HG03108 (cell line): ENCODE data around the gene IQGAP2.
"Not testable (repeated sequence)": the region's sequence is repeated elsewhere in the genome, so short reads cannot be mapped to it uniquely, and the experiment has no call there.

Source experiments
- ATAC-seq: cut with Tn5 transposase; IDR thresholded peaks from one replicate; pipeline ENCODE4 v1.9.1; 2021; ENCODE audit warnings: moderate library complexity; ENCODE audit not compliant: unreplicated experiment

IQGAP2 gene

DNA sequence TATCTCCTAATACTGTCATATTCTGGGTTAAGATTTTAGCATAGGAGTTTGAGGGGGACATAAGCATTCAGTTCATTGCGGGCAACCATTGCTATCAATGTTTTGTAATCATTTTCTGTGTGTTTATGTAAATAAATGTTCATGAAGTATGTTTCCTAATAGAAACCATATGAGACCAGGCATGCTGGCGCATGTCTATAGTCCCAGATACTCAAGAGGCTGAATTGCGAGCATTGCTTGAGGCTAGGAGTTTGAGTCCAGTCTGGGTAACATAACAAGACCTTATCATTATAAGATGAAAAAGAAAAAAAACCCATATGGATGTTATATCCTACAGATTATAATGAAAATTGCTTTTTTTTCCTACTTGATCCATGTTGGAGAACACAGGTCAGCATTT, 129.0 kb downstream of the IQGAP2 start:
- no peak for ATAC-seq

DNA sequence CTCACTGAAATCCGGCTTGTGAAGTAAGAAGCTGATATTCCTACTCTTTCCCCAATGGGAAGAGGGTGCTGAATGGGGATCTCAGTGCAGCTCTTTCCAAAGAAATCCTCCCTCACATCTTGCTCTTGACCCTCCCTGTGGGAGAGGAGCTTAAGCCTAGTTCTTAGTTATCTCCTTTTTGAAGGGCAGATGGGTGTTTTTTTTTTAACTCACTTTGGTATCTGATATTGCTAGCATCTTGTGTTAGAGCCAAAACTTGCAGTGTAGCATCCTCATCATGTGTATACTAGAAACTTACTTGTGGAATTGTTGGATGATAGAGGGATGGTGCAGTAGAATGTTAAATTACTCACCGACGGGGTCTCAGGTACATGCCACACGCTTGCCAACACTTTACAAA, 129.9 kb downstream of the IQGAP2 start:
- no peak for ATAC-seq

DNA sequence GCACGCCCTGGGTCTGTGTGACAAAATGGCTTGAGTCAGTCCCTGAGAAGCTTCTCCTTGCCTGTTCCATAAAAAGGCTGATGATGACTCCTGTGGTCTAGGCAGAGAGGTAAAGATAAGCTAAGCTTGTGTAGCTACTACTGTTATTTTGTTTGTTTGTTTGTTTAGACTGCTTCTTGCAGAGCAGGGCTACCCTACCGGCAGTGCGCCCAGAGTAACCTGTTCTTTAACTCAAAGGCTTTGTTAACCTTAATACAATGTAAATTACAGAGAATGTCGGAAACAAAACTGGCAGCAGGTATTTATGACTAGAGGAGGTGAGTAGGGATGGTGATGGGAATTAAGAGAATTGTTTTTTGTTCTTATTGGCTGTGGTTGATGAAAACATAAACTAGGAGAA, 132.5 kb downstream of the IQGAP2 start:
- ATAC-seq = no peak

DNA sequence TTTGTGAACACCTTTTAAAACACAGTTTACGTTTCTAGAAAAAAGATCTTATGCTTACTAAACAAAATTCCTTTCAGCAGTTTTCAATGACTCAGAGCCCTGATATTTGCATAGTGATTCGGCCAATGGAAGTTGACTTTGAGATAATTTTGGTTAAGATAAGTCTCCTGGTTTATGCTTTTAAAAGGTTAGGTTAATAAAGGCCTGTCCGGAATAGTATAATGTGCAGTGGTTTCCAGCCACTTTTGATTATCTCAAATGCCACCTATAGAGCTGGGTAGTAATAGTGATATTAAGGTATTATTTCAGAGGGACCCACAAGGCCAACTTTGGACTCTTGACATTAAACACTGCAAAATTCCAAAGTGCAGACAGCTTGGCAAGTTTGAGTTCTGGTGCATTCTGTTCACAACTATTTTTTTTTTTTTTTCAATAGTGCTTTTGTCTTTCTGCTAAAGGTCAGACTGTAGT, 134.0 kb downstream of the IQGAP2 start:
- ATAC-seq = no peak

DNA sequence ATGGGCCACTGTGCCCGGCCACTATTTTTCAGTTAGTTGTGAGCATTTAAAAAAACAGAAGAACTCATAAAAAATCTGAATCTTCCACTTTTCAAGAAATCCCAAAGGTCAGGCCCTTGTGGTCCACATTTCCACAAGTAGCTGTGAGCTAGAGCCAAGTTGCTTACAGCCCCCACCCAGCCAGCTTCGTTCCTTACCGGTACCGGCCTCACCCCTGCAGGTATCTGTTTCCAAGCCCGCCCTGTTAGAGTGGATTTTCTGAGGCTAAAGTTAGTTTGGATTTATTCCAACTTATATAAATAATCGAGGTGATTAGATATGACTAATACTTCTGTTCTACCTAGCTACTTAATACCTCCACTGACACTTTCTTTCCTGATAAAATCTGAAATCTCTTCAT, 139.2 kb downstream of the IQGAP2 start:
- ATAC-seq = no peak

DNA sequence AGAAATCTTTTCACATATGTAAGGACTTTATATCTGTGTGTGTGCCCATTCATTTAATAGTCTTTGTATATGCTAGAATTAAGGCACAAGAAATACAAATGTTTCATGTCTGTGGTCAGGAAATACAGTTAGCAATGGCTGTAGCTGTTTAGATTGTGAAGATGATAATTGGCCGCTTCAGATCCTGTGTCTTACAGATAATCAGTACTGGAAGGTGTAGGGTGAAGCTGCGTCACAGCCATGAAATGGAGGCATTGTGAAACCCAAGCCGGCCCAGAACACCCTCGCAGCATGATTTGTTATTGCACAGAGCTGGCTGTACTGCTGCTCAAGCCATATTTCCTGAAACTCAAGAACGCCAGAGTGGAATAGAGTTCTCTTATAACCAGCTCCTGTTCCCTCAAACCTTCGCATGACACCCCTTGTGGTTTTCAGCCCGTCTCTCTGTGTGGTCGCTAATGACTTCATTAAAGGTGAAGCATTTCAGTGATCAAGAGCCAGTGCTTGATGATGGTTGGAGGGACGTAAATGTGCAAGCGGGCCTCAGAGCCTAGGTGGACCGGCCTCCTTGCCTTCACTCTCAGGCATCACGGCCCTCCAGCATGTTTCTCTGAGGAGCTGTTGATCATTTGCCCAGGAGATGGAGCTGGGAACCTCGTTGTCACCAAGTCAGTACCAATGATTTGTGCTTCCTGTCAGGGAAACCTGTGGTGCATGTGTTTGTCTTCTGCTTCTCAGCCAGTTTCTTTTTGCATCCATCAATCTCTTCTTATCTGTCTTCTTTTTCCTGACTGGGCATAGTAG, 140.0 kb downstream of the IQGAP2 start:
- no peak for ATAC-seq

DNA sequence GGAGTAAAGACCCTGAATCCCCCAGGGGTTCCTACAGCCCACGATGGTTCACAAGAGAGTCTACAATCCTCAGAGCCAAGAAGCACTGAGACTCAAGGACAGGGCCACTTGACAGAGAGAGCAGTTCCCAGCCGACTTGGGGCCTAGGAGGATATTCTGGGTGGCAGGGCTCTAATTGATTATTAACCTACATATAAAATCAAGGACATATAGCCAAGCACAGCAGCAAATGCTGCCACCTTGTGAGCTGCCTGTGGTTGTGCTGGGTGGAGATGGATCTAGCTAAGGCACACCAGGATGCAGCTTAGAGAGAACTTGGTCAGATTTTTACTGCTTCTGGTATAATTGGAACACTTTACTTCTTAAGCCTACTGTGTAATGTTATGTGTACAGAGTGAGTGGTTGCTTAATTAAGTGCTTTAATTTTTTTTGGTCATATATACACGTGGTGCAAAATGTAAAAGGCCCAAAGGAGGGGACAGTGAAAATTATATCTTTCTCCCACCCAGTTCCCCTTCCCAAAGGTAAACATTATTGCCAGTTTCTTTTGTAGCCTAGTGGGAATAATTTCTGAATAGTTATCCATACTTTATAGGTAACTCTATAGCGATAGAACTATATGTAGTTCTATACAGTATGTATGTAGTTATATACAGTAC, 141.3 kb downstream of the IQGAP2 start:
- peak; percentile 27 for ATAC-seq

DNA sequence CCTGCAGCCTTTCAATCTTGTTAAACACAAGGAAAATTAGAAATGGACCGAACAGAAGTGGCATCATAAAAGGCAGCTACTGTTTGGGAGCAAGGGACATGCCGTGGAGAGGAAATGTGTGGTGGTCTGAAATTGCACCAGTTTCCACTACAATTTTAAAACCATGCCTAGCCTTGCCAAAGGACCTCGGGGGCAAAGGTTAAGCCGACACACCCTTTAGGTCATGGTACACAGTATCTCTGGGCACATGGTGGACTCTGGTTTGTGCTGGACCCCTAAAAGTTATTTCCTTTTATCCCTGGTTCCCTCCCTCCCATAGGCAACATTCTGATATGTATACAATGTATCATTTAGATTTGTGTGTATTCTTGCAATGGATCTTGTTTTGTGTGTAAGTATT, 142.1 kb downstream of the IQGAP2 start:
- no peak for ATAC-seq

DNA sequence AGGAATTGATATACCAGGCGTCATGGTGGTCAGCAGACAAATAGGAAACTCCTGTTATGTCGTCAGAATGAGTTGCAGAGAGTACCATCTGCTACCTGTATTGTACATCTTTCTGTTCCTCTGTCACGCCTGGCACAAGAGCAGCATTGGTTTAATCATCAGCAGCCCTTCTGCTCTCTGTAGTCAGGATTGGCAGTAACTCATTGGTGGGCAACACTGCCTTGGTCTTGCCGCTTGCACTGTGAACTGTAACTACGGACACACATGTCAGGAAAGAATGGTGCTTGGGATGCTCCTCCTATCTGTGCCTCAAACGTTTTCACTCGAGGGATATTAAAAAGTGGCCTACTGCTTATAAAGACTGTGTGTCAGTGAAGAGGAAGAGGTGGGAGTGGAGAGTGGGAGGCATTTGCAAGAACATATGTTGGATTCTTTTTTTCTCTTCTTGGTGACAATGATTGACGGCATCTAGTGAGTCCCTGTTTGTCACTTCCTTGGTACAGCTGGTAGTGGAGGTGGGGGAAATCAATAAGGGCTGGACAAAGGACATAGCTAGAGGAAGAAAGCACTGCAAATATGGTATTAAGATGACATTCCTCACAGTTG, 143.5 kb downstream of the IQGAP2 start:
- no peak for ATAC-seq

DNA sequence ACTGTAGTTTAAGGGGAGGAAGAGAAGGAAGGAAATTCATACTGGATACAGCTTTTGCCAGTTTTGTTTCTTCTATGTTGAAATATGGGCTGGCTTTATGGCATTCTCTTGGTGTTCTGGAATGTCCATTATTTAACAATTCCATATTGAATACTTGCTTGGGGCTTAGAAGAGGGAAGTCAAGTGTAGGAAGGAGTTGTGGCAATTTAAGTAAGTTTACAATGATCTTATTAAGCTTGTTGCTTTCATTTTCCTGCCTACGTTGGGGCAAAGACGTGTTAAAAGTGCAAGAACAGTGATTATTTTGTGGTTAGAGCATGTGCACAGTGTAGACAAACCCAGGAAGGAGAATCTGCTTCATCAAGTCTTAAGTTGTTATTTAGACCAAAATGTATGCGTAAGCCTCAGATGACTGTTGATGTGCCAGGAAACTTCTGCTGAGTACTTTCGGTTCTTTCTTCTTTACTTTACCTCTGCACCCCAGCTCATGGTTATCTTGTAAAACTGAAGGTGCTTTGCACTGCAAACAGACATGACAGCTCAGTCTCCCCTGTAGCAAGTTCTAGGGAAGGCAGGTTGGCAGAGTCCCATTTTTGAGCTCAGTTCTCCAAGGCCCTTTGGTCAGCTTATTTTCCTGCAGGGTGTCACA, 144.3 kb downstream of the IQGAP2 start:
- ATAC-seq = peak; percentile 59

DNA sequence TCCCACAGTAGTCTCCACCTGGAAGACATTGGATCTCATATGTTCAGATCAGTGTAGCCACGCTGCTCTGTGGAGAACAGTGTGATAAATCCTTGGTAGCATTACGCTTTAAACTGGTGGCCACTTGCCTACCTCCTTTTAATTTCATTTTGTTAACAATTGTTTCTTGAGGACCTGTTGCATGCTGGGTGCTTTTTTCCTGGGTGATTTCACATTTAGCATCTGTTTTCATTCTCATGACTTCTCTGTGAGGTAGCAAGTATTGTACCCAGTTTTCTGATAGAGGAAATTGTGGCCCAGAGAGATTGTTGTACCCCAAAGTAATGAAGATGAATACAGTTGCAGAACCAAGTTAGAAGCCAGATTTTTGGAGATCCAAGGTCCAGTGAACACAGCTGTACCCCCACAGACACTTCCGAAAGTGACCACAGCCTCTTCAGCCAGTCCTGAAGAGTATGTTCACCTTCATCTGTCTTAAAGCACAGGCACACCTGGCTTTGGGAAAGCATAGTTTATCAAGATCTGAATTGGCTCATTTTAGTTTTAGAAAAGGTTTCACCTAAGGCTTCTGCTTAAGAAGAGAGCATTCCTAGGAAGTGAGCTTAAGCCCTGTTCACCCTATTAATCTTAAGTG, 144.9 kb downstream of the IQGAP2 start:
- ATAC-seq = peak; percentile 18

DNA sequence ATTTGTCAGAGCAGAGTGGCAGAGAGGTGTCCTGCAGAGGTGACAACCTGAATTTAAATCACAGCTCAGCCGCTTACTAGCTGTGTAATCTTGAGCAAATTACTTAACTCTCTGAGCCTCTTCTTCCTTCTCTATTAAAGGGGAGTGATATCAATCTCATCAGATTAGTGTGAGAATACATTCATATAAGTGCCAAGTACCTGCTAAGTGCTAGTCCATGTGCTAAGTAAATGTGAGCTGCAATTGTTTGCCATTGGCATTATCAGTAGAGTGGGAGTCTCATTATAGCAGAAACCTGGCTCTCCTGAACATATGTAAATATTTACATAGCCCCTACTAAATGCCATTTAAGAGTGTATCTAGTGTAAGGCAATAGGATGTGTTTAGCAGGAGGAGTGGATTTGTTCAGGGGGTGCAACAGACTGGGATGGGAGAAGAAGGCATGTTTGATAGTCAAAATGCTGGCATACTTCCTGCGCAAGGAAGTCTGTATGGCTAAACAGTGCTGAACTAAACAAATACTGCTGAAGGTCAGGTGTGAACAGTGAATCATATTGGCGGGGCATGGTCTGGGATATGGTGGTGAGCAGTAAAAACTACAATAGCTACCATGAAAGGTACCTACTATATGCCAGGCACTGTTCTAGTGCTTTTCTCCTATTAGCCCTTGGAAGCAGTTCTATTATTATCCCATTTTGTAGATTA, 145.6 kb downstream of the IQGAP2 start:
- ATAC-seq = no peak

DNA sequence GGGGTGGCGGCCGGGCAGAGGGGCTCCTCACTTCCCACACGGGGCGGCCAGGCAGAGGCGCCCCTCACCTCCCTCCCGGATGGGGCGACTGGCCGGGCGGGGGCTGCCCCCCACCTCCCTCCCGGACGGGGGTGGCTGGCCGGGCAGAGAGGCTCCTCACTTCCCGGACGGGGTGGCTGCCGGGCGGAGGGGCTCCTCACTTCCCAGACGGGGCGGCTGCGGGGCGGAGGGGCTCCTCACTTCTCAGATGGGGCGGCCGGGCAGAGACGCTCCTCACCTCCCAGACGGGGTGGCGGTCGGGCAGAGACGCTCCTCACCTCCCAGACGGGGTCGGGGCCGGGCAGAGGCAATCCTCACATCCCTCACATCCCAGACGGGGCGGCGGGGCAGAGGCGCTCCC, 147.8 kb downstream of the IQGAP2 start:
- not testable (repeated sequence) for ATAC-seq

DNA sequence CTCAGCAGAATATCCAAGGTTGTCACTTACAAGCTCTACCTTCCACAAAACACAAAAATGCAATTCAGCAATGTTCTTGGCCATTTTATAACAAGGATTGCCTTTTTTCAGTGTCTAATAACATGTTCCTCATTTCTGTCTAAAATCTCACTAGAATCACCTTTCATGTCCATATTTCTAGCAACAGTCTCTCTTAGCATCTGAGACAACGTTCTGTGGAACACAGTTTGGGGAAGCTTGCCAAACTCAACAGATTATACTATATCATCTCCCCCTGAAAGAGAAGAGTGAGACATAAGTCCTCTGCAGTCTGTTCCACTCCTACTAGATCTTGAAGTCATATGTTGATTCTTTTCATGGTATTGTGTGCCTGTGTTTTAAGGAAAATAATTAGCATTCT, 149.5 kb downstream of the IQGAP2 start:
- ATAC-seq = no peak

DNA sequence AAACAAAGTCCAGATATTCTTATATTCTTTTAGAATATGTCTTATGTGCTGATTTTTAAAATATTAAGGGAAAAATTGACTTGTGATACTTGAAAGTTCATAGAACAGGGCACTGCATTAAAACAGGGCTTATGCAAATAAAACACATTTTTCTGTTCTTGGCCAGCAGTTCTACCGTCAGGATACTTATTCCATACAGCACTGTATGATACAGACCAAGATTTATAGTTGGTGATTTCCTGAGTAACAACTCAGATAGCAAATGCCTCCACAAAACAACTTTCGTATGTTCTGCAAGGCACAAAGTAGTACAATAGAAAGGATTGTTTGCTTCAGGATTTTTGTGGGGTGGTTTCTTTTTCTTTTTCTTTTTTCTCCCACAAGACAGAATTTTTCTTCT, 150.2 kb downstream of the IQGAP2 start:
- no peak for ATAC-seq

DNA sequence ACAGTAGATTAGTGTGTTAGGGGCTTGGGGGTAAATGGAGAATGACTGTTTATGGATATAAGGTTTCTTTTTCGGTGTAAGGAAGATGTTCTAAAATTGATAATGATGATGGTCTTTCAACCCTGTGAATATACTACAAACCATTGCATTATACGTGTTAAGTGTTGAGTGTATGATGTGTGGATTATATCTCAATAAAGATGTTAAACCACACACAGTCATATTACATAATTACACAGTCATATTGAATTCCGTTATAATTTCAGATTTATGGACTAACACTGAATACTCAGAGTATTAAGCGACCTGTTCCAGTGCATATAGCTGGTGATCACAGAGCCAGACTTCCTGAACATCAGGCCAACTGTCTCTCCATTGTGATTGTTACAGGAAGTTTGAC, 152.0 kb downstream of the IQGAP2 start:
- no peak for ATAC-seq

DNA sequence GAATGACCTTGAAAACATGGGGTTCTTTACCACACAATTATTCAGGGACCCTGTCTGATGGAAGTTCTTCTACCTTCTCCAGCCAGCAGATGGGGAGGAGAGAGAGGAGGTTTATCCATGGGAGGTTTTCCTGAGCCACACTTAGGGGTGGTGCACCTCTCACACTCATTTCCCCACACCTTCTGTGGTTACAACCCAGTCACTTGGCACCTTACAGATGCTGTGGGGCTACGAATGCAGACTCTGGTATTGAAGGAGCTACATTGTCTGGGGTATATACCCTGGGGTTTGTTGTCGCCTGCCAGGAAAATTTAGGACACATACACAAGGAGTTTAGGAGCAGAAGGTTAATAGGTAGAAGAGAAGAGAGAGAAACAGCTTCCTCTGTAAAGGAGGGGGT, 152.6 kb downstream of the IQGAP2 start:
- no peak for ATAC-seq

DNA sequence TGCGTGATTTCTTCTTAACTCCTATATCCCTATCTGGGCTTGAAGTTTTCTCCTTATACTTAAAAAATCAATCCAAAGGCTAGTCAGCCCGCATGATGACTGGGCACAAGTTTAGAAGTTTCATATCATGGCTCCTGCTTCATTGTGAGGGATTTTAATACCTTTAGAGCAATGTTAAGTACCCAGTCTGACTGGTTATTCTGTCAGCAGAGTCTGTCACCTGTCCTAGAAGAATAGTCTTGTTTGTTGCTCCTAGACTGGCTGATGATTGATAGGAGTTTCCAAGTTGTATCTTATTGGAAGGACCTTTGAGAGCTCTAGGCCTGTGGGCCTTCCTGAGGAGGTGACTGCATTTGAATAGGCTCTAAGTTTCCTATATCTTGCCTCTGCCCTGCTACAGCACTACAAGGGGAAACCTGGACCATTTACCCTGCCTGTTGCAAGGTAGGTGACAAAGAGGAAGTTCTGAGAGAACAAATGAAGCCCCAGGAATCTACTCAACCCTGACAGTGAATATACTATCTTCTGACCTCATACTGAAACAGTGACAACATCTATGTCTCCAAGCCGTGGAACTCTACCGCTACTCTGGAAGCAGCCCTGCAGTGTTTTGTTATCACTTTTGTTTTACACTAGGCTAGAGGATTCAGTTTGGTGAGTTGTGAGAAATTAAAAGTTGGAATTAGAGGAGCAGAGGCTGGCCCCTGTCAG, 153.6 kb downstream of the IQGAP2 start:
- ATAC-seq = peak; percentile 91

DNA sequence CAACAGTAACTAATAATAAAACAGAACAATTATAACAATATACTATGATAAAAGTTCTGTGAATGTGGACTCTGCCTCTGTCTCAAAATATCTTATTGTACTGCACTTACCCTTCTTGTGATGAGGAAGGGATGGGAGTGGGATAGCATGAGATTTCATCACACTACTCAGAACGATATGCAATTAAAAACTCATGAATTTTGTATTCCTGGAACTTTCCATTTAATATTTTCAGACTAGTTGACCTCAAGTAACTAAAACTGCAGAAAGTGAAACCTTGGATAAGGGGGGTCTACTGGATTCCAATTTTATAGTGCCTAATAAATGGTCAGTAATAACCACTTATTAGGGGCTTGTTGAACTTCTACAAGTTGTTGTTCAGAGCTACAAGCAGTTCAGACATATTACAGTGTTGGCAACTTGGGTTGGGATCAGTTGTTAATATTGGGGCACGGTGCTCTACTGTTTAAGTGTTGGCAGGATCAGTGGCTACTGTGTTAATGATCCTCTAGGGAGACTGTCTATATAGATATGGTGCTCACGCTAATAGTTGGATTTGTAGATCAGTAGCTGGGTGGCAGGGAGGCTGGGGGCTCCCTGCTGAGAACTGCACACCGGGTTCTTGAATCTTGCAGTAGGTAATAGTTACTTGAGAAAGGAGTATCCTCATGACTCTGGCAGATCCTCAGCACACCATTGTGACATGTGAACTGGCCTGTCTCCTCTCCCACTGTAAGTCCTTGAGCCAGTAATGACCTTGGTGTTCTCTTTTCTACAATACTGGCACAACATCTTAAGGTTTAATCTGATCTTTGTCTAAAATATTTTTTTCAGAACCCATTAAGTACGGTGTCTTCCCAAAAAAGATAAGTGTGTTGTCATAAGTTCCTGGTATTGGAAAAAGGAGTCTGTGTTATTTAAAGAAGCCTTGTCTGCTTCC, 158.1 kb downstream of the IQGAP2 start:
- no peak for ATAC-seq
